Stimulated activated memory B cell treated with anti-CD40 and anti-IgM and Interleukin-4, amounts not matched to agents 10 μg/mL and 1 μg/mL and 100 μg/mL, for 72 hours (primary cell): ENCODE results near the gene KIRREL3.

Experiments
- ATAC-seq: fragments of 150-1000 bp; cut with Tn5 transposase; 2 replicates; pipeline ENCODE4 v1.10.0; 2021
- H3K27ac Mint-ChIP-seq: one replicate; pipeline ENCODE4 v1.8.0; 2022; ENCODE audit warnings: mild to moderate bottlenecking, mixed read lengths
- H3K27me3 Mint-ChIP-seq: one replicate; pipeline ENCODE4 v1.8.0; 2022; ENCODE audit warnings: mixed read lengths
- H3K36me3 Mint-ChIP-seq: one replicate; pipeline ENCODE4 v1.8.0; 2022; ENCODE audit warnings: mixed read lengths
- H3K4me1 Mint-ChIP-seq: one replicate; pipeline ENCODE4 v1.8.0; 2022; ENCODE audit warnings: mixed read lengths
- H3K4me3 Mint-ChIP-seq: one replicate; pipeline ENCODE4 v1.8.0; 2022; ENCODE audit warnings: mild to moderate bottlenecking, moderate library complexity, mixed read lengths
- H3K9me3 Mint-ChIP-seq: one replicate; pipeline ENCODE4 v1.8.0; 2022; ENCODE audit warnings: mixed read lengths

KIRREL3 gene

GRCh38 chr11:126594921-126595367 lies 405.6 kb downstream of the KIRREL3 start:
- no peak for ATAC-seq
- Mint-ChIP-seq H3K4me3 (no peak overlapping the region), H3K27me3 (no peaks in the 10 kb centered on the region), H3K27ac (no peak overlapping the region), H3K36me3 (no peaks in the 10 kb centered on the region), H3K4me1 (no peaks in the 10 kb centered on the region), H3K9me3 (no peaks in the 10 kb centered on the region)

- Mint-ChIP-seq H3K4me3 (no peak overlapping the region), H3K36me3 (no peaks in the 10 kb centered on the region), H3K4me1 (no peaks in the 10 kb centered on the region), H3K9me3 (no peaks in the 10 kb centered on the region), H3K27me3 (no peaks in the 10 kb centered on the region), H3K27ac (no peak overlapping the region)
- ATAC-seq, result no peak
Observed at GRCh38 chr11:126592496-126593410, 407.8 kb downstream of the KIRREL3 start.

- Mint-ChIP-seq H3K27ac (no peak overlapping the region), H3K4me1 (no peaks in the 10 kb centered on the region), H3K27me3 (no peaks in the 10 kb centered on the region), H3K4me3 (no peak overlapping the region), H3K9me3 (no peaks in the 10 kb centered on the region), H3K36me3 (no peaks in the 10 kb centered on the region)
- ATAC-seq, result no peak
Observed at GRCh38 chr11:126591966-126592489, 408.5 kb downstream of the KIRREL3 start.

- H3K27me3 Mint-ChIP-seq, result no peaks in the 10 kb centered on the region
Observed at GRCh38 chr11:126589492-126589803, 411.1 kb downstream of the KIRREL3 start.

GRCh38 chr11:126588630-126589491 lies 411.7 kb downstream of the KIRREL3 start:
- no peak for ATAC-seq
- Mint-ChIP-seq H3K4me1 (no peaks in the 10 kb centered on the region), H3K27me3 (no peaks in the 10 kb centered on the region), H3K4me3 (no peak overlapping the region), H3K27ac (no peak overlapping the region), H3K9me3 (no peaks in the 10 kb centered on the region), H3K36me3 (no peaks in the 10 kb centered on the region)

More at GRCh38 chr11:126589492-126589803, 411.1 kb downstream of the KIRREL3 start:
- H3K27ac Mint-ChIP-seq, result no peak overlapping the region
- H3K4me1 Mint-ChIP-seq, result no peaks in the 10 kb centered on the region
- H3K9me3 Mint-ChIP-seq, result no peaks in the 10 kb centered on the region
- H3K36me3 Mint-ChIP-seq, result no peaks in the 10 kb centered on the region
- no peak overlapping the region for H3K4me3 Mint-ChIP-seq
- no peak for ATAC-seq

GRCh38 chr11:126587541-126587940 lies 413.0 kb downstream of the KIRREL3 start:
- Mint-ChIP-seq H3K9me3 (no peaks in the 10 kb centered on the region), H3K27me3 (no peaks in the 10 kb centered on the region), H3K4me1 (no peaks in the 10 kb centered on the region), H3K27ac (no peak overlapping the region), H3K4me3 (no peak overlapping the region), H3K36me3 (no peaks in the 10 kb centered on the region)
- no peak for ATAC-seq

- Mint-ChIP-seq H3K36me3 (no peaks in the 10 kb centered on the region), H3K9me3 (no peaks in the 10 kb centered on the region), H3K27ac (no peak overlapping the region), H3K4me3 (no peak overlapping the region), H3K27me3 (no peaks in the 10 kb centered on the region), H3K4me1 (no peaks in the 10 kb centered on the region)
- no peak for ATAC-seq
Observed at GRCh38 chr11:126585774-126586491, 414.6 kb downstream of the KIRREL3 start.

GRCh38 chr11:126585388-126585773 lies 415.2 kb downstream of the KIRREL3 start:
- Mint-ChIP-seq H3K4me1 (no peaks in the 10 kb centered on the region), H3K4me3 (no peak overlapping the region), H3K36me3 (no peaks in the 10 kb centered on the region), H3K9me3 (no peaks in the 10 kb centered on the region), H3K27ac (no peak overlapping the region), H3K27me3 (no peaks in the 10 kb centered on the region)
- no peak for ATAC-seq

- no peak for ATAC-seq
- no peaks in the 10 kb centered on the region for H3K4me1 Mint-ChIP-seq
Observed at GRCh38 chr11:126583594-126584427, 416.8 kb downstream of the KIRREL3 start.

GRCh38 chr11:126583101-126583500 lies 417.5 kb downstream of the KIRREL3 start:
- no peaks in the 10 kb centered on the region for H3K36me3 Mint-ChIP-seq
- no peaks in the 10 kb centered on the region for H3K27me3 Mint-ChIP-seq
- H3K9me3 Mint-ChIP-seq, result no peaks in the 10 kb centered on the region
- H3K27ac Mint-ChIP-seq, result no peak overlapping the region
- no peak for ATAC-seq
- no peak overlapping the region for H3K4me3 Mint-ChIP-seq
- H3K4me1 Mint-ChIP-seq, result no peaks in the 10 kb centered on the region

More at GRCh38 chr11:126583594-126584427, 416.8 kb downstream of the KIRREL3 start:
- H3K4me3 Mint-ChIP-seq, result no peak overlapping the region
- H3K27ac Mint-ChIP-seq, result no peak overlapping the region
- no peaks in the 10 kb centered on the region for H3K9me3 Mint-ChIP-seq
- no peaks in the 10 kb centered on the region for H3K27me3 Mint-ChIP-seq
- H3K36me3 Mint-ChIP-seq, result no peaks in the 10 kb centered on the region

GRCh38 chr11:126581871-126582648 lies 418.5 kb downstream of the KIRREL3 start:
- no peaks in the 10 kb centered on the region for H3K36me3 Mint-ChIP-seq
- no peaks in the 10 kb centered on the region for H3K27me3 Mint-ChIP-seq
- no peak overlapping the region for H3K4me3 Mint-ChIP-seq
- H3K4me1 Mint-ChIP-seq, result no peaks in the 10 kb centered on the region
- H3K9me3 Mint-ChIP-seq, result no peaks in the 10 kb centered on the region
- ATAC-seq, result no peak
- H3K27ac Mint-ChIP-seq, result no peak overlapping the region

GRCh38 chr11:126578426-126578825 lies 422.1 kb downstream of the KIRREL3 start:
- H3K36me3 Mint-ChIP-seq, result no peaks in the 10 kb centered on the region
- no peak for ATAC-seq
- H3K27me3 Mint-ChIP-seq, result no peaks in the 10 kb centered on the region
- no peaks in the 10 kb centered on the region for H3K4me1 Mint-ChIP-seq
- no peaks in the 10 kb centered on the region for H3K9me3 Mint-ChIP-seq
- no peak overlapping the region for H3K4me3 Mint-ChIP-seq
- H3K27ac Mint-ChIP-seq, result no peak overlapping the region

GRCh38 chr11:126578021-126578420 lies 422.5 kb downstream of the KIRREL3 start:
- Mint-ChIP-seq H3K27me3 (no peaks in the 10 kb centered on the region), H3K4me1 (no peaks in the 10 kb centered on the region), H3K36me3 (no peaks in the 10 kb centered on the region), H3K27ac (no peak overlapping the region), H3K9me3 (no peaks in the 10 kb centered on the region), H3K4me3 (no peak overlapping the region)
- no peak for ATAC-seq

- H3K27me3 Mint-ChIP-seq, result no peaks in the 10 kb centered on the region
- no peak overlapping the region for H3K4me3 Mint-ChIP-seq
- H3K36me3 Mint-ChIP-seq, result no peaks in the 10 kb centered on the region
- H3K4me1 Mint-ChIP-seq, result no peaks in the 10 kb centered on the region
- ATAC-seq, result no peak
- H3K27ac Mint-ChIP-seq, result no peak overlapping the region
- H3K9me3 Mint-ChIP-seq, result no peaks in the 10 kb centered on the region
Observed at GRCh38 chr11:126575849-126576248, 424.7 kb downstream of the KIRREL3 start.
